GM19397 (cell line): ENCODE data around the gene KIAA0513.

Experiments used
- ATAC-seq: cut with Tn5 transposase; IDR thresholded peaks from one replicate; pipeline ENCODE4 v1.9.1; 2021; ENCODE audit warnings: mild to moderate bottlenecking, moderate library complexity; ENCODE audit not compliant: unreplicated experiment

KIAA0513 gene

DNA sequence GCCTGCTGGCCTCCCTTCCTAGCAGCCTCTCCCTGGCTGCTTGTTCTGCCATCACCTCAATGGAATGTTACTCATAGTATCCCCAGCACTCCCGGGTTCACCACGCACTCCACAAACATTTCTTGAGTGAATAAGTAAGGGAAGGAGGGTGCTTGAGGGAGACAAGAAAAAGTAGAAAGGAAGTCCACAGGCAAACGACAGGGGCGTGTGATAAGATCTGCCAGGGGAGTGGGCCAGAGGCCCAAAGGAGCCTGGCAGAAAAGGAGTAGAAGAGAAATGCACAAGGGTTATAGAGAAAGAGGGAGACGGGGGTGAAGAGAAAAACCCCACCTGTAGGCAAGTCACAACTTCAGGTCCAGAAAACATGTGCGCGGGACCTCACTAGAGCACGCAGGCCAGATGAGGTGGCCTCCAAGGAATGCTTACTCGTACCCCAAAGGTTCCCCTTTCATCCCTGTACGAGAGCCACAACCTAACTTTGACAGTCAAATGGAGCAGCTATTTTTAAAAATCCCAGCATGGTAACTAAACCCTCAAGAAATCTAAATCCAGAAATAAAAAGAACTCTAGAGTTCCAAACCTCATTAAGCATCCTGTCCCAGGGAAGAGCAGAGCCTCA, 22.9 kb upstream of the KIAA0513 start:
- ATAC-seq, result no peak

DNA sequence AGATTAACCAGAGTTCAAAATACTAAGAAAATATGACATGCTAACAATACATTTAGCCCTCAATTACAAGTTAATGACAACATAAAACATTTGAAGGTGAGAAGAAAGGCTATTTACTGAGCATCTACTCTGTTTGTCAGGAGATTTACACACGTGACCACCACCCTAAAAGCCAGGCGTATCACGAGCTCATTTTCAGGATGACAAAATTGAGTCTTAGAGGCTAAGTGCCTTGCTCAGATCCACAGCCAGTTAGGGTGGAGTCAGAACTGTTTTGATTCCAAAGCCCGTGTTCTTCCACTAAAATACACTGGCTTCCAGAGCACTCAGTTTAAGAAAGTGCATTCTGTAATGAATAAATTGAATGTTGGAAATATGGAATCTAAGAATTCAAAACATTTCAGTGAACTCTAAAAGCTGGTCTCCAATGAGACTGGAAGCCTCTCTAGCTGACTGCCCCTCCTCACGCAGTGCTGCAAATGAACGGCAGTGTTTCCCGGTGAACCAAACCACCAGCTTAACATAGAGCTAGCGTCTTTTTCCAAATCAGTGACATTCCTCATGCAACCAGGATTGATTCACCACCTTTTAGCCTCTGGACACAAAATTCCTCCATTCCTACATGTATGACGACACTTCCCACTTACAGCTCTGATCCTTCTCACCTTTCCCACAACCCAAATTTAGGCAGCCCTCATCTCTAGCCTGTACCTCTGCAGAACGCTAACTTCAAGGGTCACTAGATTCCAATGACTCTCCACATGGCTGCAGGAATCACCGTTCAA, 22.1 kb upstream of the KIAA0513 start:
- no peak for ATAC-seq

DNA sequence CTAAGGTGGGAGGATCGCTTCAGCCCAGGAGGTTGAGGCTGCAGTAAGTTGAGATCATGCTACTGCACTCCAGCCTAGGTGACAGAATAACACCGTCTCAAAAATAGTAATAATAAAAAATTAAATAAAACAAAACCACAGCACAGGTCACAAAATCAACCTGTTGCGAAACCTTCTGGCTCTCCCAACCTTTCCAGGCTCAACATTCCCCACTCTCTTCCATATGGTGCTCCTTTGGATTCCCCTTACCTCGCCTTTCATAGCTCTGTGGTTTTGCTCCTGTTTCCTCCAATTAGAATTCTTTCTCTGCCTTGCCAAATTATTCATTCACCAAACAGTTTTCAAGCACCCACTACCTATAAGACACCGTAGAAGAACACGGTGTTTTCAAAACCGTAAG, 21.0 kb upstream of the KIAA0513 start:
- ATAC-seq, result no peak

DNA sequence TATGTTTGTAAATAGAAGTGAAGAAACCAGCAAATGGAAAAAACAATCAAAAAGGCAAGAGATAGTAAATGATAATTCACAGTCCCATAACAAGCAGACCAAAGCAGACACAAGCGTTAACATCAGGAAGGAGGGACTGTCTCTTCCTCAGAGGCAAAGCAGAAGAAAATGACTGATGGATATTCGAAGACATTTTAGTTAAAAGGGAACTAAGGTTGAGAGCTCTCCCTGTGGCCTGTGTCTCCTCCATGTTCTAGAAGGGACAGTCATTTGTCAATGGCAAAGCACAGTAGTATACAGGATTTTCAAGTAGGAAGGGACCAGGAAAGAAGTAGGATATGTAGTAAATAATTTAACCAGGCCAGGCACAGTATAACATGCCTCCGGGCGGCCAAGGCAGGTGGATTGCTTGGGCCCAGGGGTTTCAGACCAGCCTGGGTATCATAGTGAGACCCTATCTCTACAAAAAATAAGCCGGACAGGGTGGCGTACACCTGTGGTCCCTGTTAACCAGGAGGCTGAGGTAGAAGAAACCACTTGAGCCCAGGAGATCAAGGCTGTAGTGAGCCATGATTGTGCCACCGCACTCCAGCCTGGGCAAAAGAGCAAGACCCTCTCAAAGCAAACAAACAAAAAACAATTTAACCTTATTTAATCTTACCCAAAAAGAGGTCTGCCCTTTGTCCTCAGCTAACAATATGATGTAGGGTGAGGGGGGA, 19.9 kb upstream of the KIAA0513 start:
- ATAC-seq, result no peak

DNA sequence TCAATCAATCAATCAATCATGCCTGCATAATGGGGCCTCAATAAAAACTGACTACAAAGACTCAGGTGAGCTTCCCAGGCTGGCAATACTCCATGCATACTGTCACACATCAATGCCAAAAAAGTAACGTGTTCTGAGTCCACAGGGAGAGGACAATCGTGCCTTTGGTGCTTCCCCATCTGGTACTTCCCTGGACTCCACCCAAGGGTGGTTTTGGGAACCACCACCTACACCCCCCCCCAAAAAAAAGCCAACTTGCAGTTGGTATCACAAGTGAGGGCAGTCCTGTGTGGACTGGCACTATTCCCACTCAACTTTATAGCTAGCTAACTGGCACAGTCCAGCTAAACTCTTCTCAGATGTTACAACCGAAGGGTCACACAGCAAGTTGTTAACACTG, 19.3 kb upstream of the KIAA0513 start:
- ATAC-seq, result no peak

DNA sequence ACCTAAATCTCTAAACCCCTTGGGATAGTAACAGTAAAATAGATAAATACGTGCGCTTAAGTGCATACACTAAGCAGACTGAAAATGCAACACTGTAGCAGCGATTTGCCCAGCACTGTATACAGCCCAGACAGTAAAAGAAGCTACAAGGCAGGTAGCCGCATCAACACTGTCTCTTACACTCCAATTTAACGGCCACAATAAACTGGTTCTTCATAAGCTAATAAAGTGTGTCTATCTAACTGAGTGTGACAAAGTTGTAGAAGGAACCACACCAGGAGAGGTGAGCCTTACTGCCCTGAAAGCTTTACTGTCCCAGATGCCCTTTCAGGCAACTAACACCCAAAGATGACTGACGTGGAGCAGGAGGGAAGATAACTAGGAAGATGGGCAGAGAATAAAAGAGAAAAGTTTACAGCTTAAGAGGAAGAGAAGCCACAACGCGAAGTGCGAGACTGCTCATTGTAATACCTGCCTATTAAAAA, 17.1 kb upstream of the KIAA0513 start:
- ATAC-seq, result no peak

DNA sequence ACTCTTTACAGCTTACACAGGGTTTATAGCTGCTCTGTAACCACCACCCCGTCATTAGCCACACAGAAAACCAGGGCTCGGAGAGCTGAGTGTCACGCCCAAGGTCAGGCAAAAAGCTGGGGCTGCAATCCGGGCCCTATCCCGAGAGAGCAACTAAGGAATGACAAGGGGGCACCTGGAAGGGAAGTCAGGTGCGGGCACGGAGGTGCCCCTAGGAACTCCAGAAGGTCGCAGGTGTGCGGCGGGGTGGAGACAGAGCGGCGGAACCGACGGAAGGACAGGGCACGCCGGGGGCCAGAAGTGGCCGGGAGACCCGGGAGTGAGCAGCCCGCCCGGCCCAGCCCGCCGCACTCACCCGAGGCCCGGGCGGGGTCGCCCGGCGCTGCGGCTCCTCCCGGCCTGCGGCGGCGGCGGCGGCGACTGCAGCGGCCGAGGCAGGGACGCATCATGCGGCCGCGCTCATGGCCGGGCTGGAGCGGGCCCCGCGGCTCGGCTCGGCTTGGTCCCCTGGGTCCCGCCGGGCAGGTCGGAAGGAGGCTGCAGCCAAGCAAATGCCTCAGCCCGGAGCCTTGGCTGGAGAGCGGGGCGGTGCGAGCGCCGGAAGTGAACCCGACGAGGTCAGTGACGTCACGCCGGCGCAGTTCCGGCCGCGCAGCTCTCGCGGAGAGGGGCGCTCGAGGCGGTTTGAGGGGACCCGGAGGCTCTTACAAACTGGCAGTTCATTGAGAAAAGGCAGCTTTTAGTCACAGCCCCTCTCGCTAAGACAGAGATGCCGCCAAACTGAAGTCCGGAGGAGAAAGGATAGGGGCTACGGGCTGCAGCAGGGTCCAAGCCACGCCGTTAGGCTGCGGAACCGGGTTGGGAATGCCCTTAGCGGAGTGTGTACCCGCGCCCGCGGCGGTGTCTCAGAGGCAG, 16.4 kb upstream of the KIAA0513 start, which contains the start of gene ZDHHC7:
Gene ZDHHC7, minus strand, starts transcription at position 605 of the 915 bp plus-strand sequence. CDS start 20,917 bp downstream, outside the sequence.
- ATAC-seq, result peak; percentile 96

DNA sequence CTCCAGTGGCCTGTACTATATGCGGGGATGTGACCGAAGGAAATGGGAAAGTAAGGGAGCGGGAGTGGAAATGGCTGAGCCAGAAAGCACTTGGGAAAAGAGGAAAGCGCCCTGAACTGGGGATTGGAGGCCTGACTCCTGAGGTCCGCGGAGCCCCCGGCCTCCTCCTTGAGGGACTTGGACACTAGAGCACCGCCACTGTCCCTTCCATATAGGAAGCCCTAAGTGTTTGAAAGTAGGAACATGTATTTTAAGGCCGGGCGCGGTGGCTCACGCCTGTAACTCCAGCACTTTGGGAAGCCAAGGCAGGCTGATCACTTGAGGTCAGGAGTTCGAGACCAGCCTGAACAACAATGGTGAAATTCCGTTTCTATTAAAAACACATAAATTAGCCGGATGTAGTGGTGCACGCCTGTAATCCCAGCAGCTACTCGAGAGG, 15.7 kb upstream of the KIAA0513 start:
- ATAC-seq, result no peak

DNA sequence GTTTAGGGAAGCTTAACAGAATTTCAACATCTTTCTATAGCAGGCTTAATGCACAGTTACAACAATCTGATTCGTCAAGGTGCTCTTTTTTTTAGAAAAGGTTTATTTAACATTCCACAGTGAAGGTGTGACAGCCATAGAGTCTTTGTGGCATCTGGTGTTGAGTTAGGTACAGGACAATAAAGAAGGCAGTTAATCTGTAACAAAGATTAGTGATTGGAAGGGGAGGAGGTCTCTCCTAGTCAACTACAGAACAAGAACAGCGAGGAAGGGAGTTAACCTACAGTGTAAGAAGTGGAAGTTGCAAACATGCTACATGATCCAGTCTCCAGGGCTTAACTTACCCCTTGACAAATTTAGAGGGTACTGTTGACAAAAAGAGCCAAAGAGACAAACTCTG, 13.3 kb upstream of the KIAA0513 start:
- ATAC-seq, result no peak

DNA sequence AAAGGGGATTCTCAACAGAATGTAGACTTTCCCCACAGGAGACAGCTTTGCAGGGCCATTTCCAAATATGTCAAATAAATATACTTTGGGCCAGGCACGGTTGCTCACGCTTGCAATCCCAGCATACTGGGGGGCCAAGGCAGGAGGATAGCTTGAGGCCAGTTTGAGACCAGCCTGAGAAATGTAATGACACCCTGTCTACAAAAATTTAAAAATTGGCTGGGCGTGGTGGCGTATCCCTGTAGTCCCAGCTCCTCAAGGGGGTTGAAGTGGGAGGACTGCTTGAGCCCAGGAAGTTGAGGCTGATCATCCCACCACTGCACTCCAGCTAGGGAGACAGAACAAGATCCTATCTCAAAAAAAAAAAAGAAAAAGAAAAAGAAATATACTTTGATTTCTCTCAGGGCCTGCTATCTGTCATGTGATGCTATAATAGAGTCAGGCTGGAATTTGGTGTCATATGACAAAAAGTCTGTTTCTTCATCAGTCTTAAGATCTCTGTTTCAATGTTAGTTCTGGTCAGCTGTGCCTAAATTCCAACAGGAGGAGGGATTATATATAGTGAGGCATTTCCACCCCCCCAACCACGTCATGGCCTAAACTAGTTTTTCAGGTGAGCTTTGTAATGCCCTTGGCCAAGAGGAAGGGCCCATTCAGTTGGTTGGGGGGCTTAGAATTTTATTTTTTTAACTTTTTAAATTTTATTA, 12.0 kb upstream of the KIAA0513 start:
- no peak for ATAC-seq

DNA sequence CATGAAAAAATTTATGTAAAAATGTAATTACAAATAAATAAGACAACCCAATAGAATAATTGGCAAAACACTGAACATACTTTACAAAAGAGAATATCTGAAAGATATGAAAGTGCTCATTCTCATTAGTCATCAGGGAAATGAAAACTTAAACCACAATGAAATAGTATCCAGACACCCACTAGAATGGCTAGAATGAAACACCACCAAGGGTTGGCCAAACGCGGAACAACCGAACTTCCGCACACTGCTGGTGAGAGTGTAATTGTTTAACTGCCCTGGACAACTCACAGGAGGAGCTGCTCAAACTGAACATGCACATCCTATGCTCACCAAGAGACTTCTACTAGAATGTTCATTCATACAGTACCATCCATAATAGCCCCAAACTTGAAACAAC, 10.4 kb upstream of the KIAA0513 start:
- no peak for ATAC-seq

DNA sequence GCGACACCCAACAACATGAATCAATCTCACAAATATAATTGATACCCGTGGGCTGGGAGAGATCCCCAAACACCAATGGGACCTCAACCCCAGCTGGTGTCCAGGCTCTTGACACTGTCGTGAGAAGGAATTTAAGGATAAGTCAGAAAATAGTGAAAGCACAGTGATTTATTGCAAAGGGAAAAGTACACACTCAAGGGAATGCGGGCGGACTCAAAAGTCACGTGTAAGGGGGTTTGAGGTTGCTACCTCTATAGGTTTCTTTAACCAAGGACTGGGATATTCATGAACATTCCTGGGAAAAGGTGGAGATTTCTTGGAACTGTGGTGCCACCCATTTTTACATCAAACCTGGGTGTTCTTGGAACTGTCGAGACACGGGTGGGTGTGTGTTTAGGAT, 10.0 kb upstream of the KIAA0513 start:
- ATAC-seq, result no peak

DNA sequence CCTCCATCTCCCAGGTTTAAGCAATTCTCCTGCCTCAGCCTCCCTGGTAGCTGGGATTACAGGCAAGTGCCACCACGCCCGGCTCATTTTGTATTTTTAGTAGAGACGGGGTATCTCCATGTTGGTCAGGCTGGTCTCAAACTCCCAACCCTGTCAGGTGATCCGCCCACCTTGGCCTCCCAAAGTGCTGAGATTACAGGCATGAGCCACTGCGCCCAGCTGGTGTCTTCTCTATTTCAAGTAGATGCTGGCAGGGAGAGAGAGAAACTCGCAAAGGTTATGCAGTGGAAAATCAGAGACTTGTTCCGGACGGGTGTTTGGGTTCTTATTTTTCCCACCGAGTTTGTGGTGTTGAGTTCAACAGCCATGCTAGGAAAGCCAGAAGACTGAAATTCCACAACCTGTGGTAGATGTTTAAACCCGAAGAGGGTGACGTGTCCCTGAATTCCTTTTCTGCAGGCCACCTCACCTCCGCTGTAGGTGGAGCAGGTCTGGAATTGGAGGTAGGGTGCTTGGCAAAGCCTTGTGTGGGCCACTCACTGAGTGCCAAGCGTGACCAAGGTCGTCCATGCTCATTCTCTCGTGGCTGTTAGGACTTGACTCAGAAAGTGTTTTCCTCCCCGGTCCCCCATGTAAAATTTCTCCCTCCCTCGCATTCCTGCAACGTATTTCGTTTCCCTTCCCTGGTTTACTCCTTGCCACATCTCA, 8.9 kb upstream of the KIAA0513 start:
- no peak for ATAC-seq

DNA sequence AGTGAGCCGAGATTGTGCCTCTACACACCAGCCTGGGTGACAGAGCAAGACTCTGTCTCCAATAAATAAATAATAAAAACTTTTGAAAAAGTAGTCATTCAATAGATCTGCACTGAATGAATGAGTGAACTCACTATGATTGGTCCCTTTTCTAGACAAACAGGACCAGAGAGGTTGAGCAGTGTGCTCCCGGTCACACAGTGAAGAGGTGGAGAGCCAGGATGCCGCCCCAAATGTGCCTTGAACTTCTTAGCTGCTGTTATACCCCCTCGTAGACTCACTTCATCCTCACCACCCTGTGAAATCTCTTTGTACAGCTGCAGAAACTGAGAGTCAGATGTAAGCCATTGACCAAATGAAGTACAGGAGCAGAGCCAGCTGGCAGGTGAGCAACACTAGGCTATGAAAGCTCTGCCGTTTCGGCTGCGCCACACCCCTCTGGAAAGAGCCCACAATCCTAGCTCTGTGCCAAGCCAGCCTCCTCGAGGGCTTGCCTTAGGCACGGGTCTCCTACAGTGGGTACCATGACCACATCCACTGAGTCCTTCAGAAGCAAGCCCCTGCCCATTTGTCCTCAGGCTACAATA, 7.8 kb upstream of the KIAA0513 start:
- no peak for ATAC-seq

DNA sequence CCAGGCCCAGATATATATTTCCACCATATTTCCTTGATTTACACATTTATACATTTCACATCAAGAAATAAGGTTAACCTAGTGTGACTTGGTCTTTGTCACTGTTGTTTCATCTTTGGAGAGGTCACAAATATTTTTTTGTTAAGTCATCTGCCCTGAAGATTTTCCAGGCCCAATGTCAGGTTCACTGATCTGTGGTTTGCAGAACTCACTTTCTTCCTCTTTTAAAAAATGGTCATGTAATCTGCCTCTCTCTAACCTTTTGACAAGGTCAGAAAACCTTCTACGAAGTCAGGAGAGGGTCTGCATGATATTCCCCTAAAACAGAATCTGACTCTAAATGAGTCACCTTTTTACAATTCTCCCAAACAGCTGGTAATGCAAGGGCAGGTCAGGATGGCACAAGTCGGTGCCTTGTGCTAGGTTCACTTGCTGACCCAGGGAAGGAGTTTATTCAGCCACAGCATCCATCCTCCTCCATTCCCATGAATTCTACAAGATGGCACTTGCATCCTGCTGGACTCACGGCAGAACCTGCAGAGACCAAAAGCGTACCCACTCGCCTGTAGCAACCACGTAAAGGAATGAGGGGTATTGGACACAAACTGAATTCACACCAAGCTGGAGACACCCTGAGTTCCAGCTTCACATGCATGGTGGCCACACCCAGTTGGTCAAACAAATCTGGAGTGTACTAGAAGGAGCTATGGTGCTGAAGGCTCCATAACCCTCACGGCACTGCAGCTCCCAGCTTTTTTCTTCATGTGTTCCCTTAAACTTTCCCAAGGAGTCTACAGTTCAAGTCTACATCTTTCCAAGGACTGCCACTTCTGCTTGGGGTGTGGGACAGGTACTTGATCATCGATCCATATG, 1.6 kb upstream of the KIAA0513 start:
- no peak for ATAC-seq

DNA sequence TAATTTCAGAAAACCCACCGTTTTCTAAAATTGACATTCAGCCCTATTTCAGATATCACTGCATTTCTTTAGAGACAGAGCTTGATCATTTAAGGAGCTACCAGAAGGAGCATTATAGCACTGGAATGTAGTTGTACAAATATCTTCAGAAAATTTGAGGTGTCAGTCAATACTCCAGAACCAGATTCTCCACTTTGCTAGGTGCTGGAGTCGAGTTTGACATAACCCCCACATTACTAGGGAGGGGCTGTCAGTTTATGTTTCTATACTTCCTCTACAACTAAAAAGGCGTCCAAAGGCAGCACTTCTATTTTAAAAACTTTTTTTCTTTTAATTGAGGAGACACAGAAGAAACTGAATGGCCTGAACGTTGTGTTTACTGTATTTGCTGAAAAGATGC, 892 bp upstream of the KIAA0513 start:
- ATAC-seq, result no peak

DNA sequence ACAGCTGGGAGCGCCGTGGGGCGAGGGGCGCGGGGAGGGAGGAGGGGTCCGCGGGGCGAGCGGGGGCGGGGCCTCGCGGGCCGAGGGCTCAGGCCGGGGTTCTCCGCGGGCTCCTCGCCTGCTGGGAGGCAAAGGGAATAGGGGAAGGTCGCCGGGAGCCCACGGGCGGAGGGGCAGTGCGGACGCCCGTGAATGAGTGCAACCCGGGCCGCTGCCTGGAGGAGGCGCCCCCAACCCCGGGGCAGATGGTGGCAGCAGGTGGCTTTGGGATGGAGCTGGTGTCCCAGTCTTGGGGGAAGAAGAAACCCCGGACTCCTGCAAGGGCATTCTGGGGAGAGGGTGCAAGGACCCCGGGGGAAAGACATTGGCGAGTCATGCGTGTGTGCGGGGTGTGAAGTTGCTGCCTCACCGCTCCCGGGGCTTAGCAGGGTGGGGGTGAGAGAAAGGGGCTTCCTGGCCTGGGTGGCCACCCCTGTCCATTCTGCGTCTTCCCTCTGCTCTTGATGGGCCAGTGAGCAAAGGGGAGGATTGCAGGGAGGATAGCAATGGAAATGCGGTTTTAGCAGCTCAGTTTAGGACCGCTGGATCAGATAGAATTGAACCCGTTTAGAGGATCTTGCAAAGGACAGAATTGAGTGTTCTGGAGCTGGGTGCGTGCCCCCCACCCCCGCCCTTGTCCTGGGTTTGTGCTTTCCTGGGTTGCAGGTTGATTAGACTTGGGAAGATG, 526 bp downstream of the KIAA0513 start:
- ATAC-seq, result peak; percentile 24
